ENCODE measurements around the gene CIZ1.

Gene CIZ1

GRCh38 chr9:128213746-128214497 lies 22.6 kb upstream of the CIZ1 start:
- DNase-seq = no peak

GRCh38 chr9:128211981-128212281 lies 20.6 kb upstream of the CIZ1 start:
- DNase-seq = no peak

- DNase-seq = no peak
Observed at GRCh38 chr9:128211186-128211980, 20.0 kb upstream of the CIZ1 start.

GRCh38 chr9:128208946-128209669 lies 17.7 kb upstream of the CIZ1 start:
- DNase-seq = no peak

- no peak for DNase-seq
Observed at GRCh38 chr9:128208386-128208785, 17.0 kb upstream of the CIZ1 start.

- DNase-seq = no peak
Observed at GRCh38 chr9:128206916-128207910, 15.8 kb upstream of the CIZ1 start.

- DNase-seq = no peak
Observed at GRCh38 chr9:128206484-128206883, 15.1 kb upstream of the CIZ1 start.

- no peak for DNase-seq
Observed at GRCh38 chr9:128205296-128205944, 14.0 kb upstream of the CIZ1 start.

GRCh38 chr9:128204858-128205257 lies 13.5 kb upstream of the CIZ1 start:
- DNase-seq = no peak

GRCh38 chr9:128203707-128204551 lies 12.6 kb upstream of the CIZ1 start:
- DNase-seq = no peak

GRCh38 chr9:128203024-128203706 lies 11.8 kb upstream of the CIZ1 start, which contains the start of gene DNM1:
TSS of gene DNM1 (plus strand) at chr9:128203379. CDS start at chr9:128203471, 92 bp downstream.
- peak; percentile 69 for DNase-seq

- DNase-seq = no peak
Observed at GRCh38 chr9:128202648-128203023, 11.3 kb upstream of the CIZ1 start.

- no peak for DNase-seq
Observed at GRCh38 chr9:128201441-128202369, 10.3 kb upstream of the CIZ1 start.

GRCh38 chr9:128193469-128194096 lies 2.2 kb upstream of the CIZ1 start:
- DNase-seq = no peak

- DNase-seq = no peak
Observed at GRCh38 chr9:128192601-128193371, 1.4 kb upstream of the CIZ1 start.

GRCh38 chr9:128190516-128191405 lies 611 bp downstream of the CIZ1 start:
- DNase-seq = no peak

GRCh38 chr9:128190013-128190412 lies 1.4 kb downstream of the CIZ1 start:
- no peak for DNase-seq

Data from activated naive CD4-positive, alpha-beta T cell treated with Interleukin-2 at 50 U/mL for 16 hours (primary cell).